Measurements from ENCODE around the gene KLK8. TPM values are rescaled to one million over a fixed set of nuclear protein-coding genes. Genes with fewer than 3 reads are reported as not detected.

The KLK8 gene
- total RNA-seq, 1 experiment from 2014 or later, result not detected

- DNase-seq (ENCODE audit: low read depth), result no peak
These were observed 51.5 kb downstream of the KLK8 start for GRCh38 chr19:50949861-50950260.

- no peak for DNase-seq (ENCODE audit: low read depth)
These were observed 54.3 kb downstream of the KLK8 start for GRCh38 chr19:50947123-50947522.

Other genes with a start within 250 kb of the KLK8 start
- not detected in 2 replicates for gene GPR32, start 231.1 kb downstream of the KLK8 start, total RNA-seq (2014; rRNA removed; shearing (Covaris generic))
- not detected in 2 replicates for gene ACP4, start 211.2 kb downstream of the KLK8 start, total RNA-seq (2014; rRNA removed; shearing (Covaris generic))
- not detected in 2 replicates for gene KLK1, start 177.8 kb downstream of the KLK8 start, total RNA-seq (2014; rRNA removed; shearing (Covaris generic))
- 1.0 TPM in 1 of 2 replicates, not detected in the other for gene KLK15, start 168.0 kb downstream of the KLK8 start, total RNA-seq (2014; rRNA removed; shearing (Covaris generic))
- gene KLK3, start 146.7 kb downstream of the KLK8 start, total RNA-seq (2014; rRNA removed; shearing (Covaris generic)), result not detected in 2 replicates
- 0.06 and 0.48 TPM in 2 replicates for gene KLK2, start 128.2 kb downstream of the KLK8 start, total RNA-seq (2014; rRNA removed; shearing (Covaris generic))
- not detected in 2 replicates for gene KLK4, start 90.2 kb downstream of the KLK8 start, total RNA-seq (2014; rRNA removed; shearing (Covaris generic))
- gene KLK5, start 48.6 kb downstream of the KLK8 start, total RNA-seq (2014; rRNA removed; shearing (Covaris generic)), result not detected in 2 replicates
- gene KLK6, start 32.0 kb downstream of the KLK8 start, total RNA-seq (2014; rRNA removed; shearing (Covaris generic)), result not detected in 2 replicates
- not detected in 2 replicates for gene KLK7, start 17.7 kb downstream of the KLK8 start, total RNA-seq (2014; rRNA removed; shearing (Covaris generic))
- gene KLK10, start 18.1 kb upstream of the KLK8 start, total RNA-seq (2014; rRNA removed; shearing (Covaris generic)), result 0.63 TPM in 1 of 2 replicates, not detected in the other
- not detected in 2 replicates for gene KLK11, start 25.0 kb upstream of the KLK8 start, total RNA-seq (2014; rRNA removed; shearing (Covaris generic))
- not detected in 2 replicates for gene KLK12, start 33.4 kb upstream of the KLK8 start, total RNA-seq (2014; rRNA removed; shearing (Covaris generic))
- not detected in 2 replicates for gene KLK13, start 63.5 kb upstream of the KLK8 start, total RNA-seq (2014; rRNA removed; shearing (Covaris generic))
- not detected in 2 replicates for gene KLK14, start 81.3 kb upstream of the KLK8 start, total RNA-seq (2014; rRNA removed; shearing (Covaris generic))
- 19.5 and 32.4 TPM in 2 replicates for gene CTU1, start 106.8 kb upstream of the KLK8 start, total RNA-seq (2014; rRNA removed; shearing (Covaris generic))
- not detected in 2 replicates for gene SIGLEC9, start 123.3 kb upstream of the KLK8 start, total RNA-seq (2014; rRNA removed; shearing (Covaris generic))
- gene SIGLEC7, start 140.7 kb upstream of the KLK8 start, total RNA-seq (2014; rRNA removed; shearing (Covaris generic)), result not detected in 2 replicates
- gene CD33, start 223.5 kb upstream of the KLK8 start, total RNA-seq (2014; rRNA removed; shearing (Covaris generic)), result 21.8 and 22.4 TPM in 2 replicates
- gene SIGLECL1, start 249.5 kb upstream of the KLK8 start, total RNA-seq (2014; rRNA removed; shearing (Covaris generic)), result 0.06 TPM in 1 of 2 replicates, not detected in the other

Measured in Daoy (cell line).